ENCODE measurements around the gene TATDN3.
"Not testable (repeated sequence)": the region's sequence is repeated elsewhere in the genome, so short reads cannot be mapped to it uniquely, and the experiment has no call there.

The TATDN3 gene

DNA sequence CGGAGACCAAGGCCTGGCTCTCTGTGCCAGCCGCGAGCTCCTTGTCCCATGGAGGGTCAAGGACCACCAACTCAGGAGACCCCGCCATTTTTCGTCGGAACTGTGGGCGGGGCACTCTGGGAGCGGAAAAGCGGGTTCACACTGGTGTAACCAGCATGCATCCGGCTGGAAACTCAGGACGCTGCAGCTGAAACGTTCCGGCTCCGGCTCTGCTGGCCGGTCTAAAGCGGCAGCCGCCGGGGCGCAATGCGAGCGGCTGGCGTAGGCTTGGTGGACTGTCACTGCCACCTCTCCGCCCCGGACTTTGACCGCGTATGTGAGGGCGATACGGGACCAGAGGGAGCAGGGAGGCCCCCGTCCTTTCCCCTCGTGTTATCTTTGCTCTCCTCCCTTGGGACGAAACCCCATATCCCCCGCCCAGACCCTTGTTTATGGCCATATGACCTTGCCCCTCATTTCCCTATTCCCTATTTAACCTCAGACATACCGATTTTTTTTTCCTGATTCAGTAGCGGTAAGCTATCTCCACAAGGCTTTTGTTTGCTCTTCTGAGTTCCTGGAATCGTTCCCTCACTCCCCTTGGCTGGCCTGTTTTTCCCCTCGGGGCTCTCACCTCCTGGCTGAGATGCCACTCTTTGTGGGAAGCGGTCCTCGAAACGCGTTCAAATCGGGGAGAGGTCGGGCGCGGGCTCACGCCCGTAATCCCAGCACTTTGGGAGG is at the start of gene TATDN3, which contains the start of gene NSL1:
TSS of gene TATDN3 (plus strand) at position 219 of the 720 bp plus-strand sequence. CDS start at position 247, 28 bp downstream.
TSS of gene NSL1 (minus strand) at position 102 of the 720 bp plus-strand sequence. CDS start at position 88, 14 bp downstream.
- peak; percentile 91 for DNase-seq (ENCODE audit: low spot score)

DNA sequence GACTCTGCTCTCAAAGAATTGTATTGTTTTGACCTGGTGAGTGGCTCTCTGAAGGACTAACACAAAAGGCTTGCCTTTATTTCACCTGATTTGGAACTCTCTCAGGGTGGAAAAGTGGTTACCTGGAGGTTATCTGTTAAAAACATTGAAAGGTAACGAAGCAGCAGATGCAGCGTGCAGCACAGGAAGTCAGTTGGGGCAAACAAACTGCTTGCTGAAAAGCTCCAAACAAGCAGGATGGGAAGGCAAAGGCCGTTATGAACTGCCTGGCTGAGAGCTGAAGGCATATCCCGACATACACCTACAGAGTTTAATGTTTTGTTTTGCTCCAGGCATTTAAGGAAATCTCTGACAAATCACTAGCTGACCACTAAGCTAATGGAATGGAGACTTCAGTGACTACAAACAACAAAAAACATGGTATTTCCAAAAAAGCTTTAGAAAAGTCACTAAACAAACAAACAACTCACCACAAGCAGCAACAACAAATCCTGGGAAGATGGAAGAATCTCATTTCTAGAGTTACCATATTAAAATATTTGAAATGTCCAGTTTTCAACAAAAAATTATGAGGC is 47.7 kb upstream of the TATDN3 start:
- no peak for DNase-seq (ENCODE audit: low spot score)

- DNase-seq (ENCODE audit: low spot score): no peak
Observed at GRCh38 chr1:212745303-212745702, 46.4 kb upstream of the TATDN3 start.

DNA sequence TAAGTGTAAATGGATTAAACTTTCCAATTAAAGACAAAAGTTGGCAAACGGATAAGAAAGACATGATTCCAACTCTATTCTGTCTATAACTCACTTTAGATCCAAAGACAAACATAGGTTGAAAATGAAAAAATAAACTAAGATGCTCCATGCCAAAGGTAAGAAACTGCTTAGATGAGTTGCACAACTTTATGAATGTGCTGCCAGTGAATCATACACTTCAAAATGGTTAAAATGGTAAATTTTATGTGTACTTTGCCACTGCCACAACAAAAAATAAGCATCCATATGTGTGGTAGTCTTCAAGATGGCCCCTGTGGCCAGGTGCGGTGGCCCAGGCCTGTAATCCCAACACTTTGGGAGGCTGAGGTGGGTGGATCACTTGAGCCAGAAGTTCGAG is 45.1 kb upstream of the TATDN3 start:
- DNase-seq (ENCODE audit: low spot score): no peak

DNA sequence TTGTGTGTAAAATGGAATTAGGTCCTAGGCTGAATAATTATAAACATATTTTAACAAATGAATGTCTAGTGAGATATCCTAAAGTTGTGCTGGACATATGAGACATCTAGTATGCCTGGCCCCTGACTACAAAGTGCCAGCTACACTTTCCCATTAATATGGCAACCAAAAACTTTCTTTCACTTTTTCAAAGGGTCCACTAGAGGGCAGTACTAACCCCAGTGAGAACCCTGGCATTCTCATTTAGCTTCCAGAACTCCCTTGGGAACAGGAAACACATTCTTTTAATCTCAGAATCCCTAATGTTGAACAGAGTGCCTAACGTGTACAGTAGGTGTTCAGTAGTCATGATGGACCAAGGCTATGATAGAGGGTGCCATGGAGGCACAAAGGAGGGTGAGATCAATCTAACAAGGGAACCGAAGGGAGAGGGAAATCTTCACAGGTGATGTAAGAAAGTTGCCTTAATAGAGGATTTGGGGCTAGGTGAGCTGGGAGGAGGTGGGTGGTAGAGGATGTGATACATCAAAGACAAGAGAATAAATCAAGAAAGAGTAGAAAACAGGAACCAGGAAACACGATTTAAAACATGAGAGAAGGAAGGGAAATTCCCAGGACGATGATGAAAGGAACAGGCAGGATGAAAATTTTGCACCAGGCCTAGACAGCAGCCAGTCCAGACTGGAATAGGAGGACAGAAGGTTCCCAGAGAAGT is 41.7 kb upstream of the TATDN3 start:
- peak; percentile 71 for DNase-seq (ENCODE audit: low spot score)

DNA sequence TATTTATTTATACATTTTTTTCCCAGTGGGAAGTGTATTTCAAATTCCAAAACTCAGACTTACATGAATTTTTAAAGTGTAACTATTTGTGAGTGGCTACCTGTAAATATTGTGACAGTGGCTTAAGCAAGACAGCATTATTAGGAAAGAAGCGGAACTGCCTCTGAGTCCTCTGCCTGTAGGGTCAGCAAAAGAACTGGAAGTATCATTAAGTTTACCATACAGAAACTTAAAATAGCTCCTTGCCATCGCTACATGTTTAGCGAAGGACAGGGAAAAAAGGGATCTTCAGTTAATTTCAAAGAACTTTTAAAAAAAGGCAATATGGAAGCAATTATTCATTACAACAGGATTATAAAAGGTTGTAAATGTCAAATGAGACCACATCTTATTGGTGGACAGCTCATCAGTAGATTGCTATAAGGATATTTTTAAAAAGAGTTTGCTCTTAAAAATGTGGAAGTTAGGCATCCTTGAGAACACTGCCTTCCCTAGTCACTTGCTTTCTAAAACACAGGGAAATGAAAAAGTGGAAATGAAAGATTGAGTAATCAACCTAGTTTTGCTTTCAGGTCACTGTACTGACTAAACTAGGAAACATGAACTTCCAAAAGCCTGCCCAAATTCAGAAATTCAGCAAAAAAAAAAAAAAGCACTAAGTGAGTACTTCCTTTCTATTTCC is 39.3 kb upstream of the TATDN3 start:
- peak; percentile 38 for DNase-seq (ENCODE audit: low spot score)

DNA sequence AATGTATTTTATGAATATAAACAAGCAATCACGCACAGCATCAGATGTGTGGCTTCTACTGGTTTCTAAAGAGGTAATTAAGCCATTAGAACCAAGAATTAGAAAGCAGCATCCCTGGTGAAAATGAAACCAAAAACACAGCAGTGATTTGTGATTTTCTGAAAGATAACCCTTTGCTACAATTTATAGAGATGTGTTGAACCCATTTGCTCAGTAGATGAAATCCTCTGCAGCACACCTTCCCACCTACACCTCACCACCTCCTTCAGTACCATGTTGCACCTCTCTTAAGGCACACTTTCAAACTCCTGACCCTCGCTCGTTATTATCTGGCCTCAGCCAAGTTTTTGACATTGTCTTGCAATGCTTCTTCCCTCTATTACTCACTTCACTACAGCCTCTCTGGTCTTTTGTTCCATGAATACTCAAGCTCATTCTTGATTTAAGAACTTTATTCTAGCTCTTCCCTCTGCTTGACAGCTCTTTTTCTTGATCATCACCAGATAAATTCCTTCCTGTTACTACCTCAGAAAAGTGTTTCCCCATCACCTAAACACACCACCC is 38.7 kb upstream of the TATDN3 start:
- DNase-seq (ENCODE audit: low spot score): peak; percentile 27

DNA sequence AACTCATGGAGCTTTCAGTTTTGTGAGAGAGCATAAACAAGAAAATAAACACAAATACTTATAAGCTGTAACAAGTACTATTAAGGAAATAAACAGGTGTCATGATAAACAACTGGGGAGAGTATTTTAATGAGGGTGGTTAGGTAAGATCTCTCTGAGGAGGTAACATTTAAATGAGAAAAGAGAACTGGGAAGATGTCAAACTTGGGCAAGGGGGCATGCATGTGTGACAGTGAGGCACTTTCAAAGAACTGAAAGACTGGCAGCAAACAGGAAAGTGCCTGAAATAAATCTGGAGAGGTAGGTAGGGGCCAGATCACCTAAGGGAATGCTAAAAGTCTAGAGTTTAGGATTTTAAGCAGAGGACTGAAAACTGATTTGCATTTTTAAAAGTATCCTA is 37.9 kb upstream of the TATDN3 start:
- DNase-seq (ENCODE audit: low spot score): no peak

- DNase-seq (ENCODE audit: low spot score): no peak
Observed at GRCh38 chr1:212754193-212754592, 37.5 kb upstream of the TATDN3 start.

DNA sequence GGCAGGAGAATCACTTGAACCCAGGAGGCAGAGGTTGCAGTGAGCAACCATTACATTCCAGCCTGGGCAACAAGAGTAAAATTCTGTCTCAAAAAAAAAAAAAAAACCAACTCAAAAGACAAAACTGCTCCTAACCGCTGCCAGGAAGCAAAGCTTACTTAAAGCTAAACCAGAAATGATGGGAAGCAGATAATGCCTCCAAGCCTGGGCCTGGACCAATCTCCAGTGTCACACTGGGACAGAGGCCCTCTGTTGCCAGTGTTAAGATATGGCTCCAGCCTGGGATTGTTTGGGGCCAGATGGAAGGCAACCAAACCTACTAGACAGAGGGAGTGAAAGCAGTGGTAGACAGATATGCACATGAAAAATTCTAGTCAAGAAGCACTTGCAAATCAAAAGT is 37.0 kb upstream of the TATDN3 start:
- no peak for DNase-seq (ENCODE audit: low spot score)

GRCh38 chr1:212759683-212760082 is 32.0 kb upstream of the TATDN3 start:
- DNase-seq (ENCODE audit: low spot score): no peak

- DNase-seq (ENCODE audit: low spot score): peak; percentile 40
Observed at GRCh38 chr1:212760126-212760823, 31.4 kb upstream of the TATDN3 start.

DNA sequence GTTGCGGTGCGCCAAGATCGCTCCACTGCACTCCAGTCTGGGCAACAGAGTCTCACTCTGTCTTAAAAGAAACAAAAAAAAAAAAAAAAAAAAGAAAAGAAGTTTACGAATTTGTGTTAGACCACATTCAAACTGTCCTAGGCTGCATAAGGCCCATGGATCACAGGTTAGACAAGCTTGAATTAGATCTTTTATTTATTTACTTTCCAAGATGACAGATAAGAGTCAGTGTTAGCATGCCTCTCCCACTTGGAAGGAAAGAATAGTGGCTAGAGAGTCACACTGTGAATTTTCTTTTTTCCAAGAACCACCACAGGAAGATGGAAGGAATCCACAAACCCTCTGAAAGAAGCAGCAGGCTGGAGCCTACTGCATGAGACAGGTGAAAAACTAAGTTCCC is 29.5 kb upstream of the TATDN3 start:
- no peak for DNase-seq (ENCODE audit: low spot score)

DNA sequence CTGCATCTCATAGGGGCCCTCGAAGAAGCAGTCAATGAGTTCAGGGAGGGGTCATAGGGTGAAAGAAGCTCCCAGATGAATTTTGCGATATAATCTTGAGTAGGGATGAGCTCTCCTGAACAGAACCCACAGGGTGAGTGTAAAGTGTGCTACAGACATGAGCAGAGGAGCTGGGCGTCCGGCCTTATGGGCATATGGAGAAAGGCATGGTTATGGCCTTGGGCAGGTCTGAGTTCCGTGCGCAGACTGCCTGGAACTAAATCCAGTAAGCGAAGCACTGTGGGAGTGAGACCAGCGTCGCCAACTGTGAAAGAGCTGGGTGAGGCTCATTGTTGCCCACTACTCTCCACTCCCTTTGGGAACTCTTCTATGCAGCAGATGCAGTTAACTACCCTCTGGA is 28.9 kb upstream of the TATDN3 start:
- DNase-seq (ENCODE audit: low spot score): no peak

DNA sequence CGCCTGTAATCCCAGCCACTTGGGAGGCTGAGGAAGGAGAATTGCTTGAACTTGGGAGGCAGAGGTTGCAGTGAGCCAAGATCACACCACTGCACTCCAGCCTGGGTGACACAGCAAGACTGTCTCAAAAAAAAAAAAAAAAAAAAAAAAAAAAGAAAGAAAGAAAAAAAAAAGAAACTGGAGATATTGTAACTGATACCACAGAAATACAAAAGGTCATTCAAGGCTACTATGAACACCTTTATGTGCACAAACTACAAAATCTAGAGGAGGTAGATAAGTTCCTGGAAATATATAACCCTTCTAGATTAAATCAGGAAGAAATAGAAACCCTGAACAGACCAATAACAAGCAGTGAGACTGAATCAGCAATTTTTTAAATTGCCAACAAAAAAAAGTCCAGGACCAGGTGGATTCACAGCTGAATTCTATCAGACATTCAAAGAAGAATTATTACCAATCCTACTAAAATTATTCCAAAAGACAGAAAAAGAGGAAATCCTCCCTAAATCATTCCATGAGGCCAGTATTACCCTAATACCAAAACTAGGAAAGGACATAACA is 26.9 kb upstream of the TATDN3 start:
- DNase-seq (ENCODE audit: low spot score): not testable (repeated sequence)

DNA sequence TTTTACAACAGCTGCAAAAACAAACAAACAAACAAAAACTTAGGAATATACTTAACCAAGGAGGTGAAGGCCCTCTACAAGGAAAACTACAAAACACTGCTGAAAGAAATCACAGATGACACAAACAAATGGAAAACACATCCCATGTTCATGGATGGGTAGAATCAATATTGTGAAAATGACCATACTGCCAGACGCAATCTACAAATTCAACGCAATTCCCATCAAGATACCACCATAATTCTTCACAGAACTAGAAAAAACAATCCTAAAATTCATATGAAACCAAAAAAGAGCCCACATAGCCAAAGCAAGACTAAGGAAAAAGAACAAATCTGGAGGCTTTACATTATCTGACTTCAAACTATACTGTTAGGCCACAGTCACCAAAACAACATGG is 24.9 kb upstream of the TATDN3 start:
- not testable (repeated sequence) for DNase-seq (ENCODE audit: low spot score)

DNA sequence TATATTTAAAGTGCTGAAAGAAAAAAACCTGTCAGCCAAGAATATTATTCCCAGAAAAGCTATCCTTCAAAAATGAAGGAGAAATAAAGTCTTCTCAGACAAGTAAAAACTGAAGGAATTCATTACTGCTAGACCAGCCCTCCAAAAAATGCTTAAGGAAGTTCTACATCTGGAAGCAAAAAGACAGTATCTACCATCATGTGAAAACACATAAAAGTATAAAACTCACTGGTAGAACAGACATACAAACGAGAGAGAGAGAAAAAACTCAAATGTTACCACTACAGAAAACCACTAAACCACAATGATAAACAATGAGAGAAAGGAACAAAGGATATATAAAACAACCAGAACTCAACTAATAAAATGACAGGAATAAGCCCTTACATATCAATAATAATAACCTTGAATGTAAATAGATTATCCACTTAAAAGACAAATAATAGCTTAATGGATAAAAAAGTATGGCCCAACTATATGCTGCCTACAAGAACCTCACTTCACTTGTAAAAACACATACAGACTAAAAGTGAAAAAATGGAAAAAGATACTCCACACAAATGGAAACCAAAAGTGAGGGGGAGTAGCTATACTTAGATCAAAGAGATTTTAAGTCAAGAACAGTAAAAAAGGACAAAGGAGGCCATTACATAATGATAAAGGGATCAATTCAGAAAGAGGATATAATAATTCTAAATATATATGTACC is 22.1 kb upstream of the TATDN3 start:
- DNase-seq (ENCODE audit: low spot score): no peak

DNA sequence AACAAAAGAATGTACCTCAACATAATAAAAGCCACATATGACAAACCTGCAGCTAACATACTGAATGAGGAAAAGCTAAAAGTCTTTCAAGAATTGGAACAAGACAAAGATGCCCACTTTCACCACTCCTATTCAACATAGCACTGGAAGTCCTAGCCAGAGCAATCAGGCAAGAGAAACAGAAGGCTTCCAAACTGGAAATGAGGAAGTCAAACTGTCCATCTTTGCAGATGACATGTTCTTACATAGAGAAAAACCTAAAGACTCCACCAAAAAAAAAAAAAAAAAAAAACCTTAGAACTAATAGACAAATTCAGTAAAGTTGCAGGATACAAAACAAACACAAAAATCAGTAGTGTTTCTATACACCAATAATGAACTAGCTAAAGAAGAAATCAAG is 20.4 kb upstream of the TATDN3 start:
- no peak for DNase-seq (ENCODE audit: low spot score)

DNA sequence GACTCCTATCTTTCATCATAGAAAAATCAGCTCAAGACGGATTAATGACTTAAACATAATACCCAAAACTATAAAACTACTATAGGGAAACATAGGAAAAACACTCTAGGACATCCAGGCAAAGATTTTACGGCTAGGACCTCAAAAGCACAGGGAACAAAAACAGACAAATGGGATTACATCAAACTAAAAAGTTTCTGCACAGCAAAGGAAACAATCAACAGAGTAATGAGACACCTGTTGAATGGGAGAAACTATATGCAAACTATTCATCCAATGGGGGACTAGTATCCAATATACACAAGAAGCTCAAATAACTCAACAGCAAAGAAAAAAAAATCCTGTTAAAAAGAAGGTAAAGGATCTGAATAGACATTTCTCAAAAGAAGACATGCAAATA is 18.7 kb upstream of the TATDN3 start:
- DNase-seq (ENCODE audit: low spot score): no peak

GRCh38 chr1:212774584-212774983 is 17.1 kb upstream of the TATDN3 start:
- no peak for DNase-seq (ENCODE audit: low spot score)

- no peak for DNase-seq (ENCODE audit: low spot score)
Observed at GRCh38 chr1:212775241-212775640, 16.5 kb upstream of the TATDN3 start.
